Caco-2 (cell line): ENCODE data around the gene HP1BP3. TPM values are rescaled to one million over a fixed set of nuclear protein-coding genes. Genes with fewer than 3 reads are reported as not detected.

ENCODE experiments used
- BruUV-seq: library from RNA; stranded (reverse); fragments of 400-500 nt; replicated peaks from 2 replicates; lab custom pipeline; 2021; lab: Mats Ljungman, UMichigan
- CTCF ChIA-PET: fragments of 300-600 bp; sonication (Branson Sonifier 250); formaldehyde crosslinking; loops from one replicate; lab custom pipeline; 2022; ENCODE audit warnings: antibody characterized with exemption; lab: Charles Lee
- POLR2A ChIA-PET: fragments of 300-600 bp; sonication (Branson Sonifier 250); formaldehyde crosslinking; loops from one replicate; lab custom pipeline; 2022; ENCODE audit warnings: antibody characterized with exemption; lab: Charles Lee
- DNase-seq, 2 experiments: peaks; one replicate each; pipeline versions ENCODE4 v3.0.0 to v3.0.0-alpha.2; 2020 to 2022
- H3K27me3 ChIP-seq: replicated peaks from 2 replicates; pipeline ENCODE4 v1.6.0; 2011; ENCODE audit warnings: low read length; ENCODE audit not compliant: control insufficient read depth, insufficient read depth
- H3K36me3 ChIP-seq: 2 replicates; pipeline ENCODE4 v1.5.1; 2011; ENCODE audit warnings: low read length; ENCODE audit not compliant: control insufficient read depth, insufficient read depth
- H3K4me1 ChIP-seq: fragments of 250-450 bp; sonication (Bioruptor Pico); 2 replicates; pipeline ENCODE4 v1.5.1; 2020; ENCODE audit warnings: mild to moderate bottlenecking
- H3K4me3 ChIP-seq: 2 replicates; pipeline ENCODE4 v1.5.1; 2011; ENCODE audit warnings: low read depth, mild to moderate bottlenecking, control low read depth, low read length
- H3K9me3 ChIP-seq: fragments of 250-450 bp; sonication (Bioruptor Pico); 2 replicates; pipeline ENCODE4 v1.5.1; 2020; ENCODE audit warnings: mild to moderate bottlenecking, moderate library complexity
- H3K27ac Mint-ChIP-seq: one replicate; pipeline ENCODE4 v1.8.0; 2022; ENCODE audit warnings: mixed read lengths; ENCODE audit not compliant: unreplicated experiment
- H3K27me3 Mint-ChIP-seq: one replicate; pipeline ENCODE4 v1.8.0; 2022; ENCODE audit warnings: mixed read lengths; ENCODE audit not compliant: insufficient read depth, unreplicated experiment
- H3K36me3 Mint-ChIP-seq: one replicate; pipeline ENCODE4 v1.8.0; 2022; ENCODE audit warnings: mild to moderate bottlenecking, mixed read lengths; ENCODE audit not compliant: insufficient read depth, unreplicated experiment
- H3K4me1 Mint-ChIP-seq: one replicate; pipeline ENCODE4 v1.8.0; 2022; ENCODE audit warnings: low read depth, mixed read lengths; ENCODE audit not compliant: unreplicated experiment
- H3K4me3 Mint-ChIP-seq: one replicate; pipeline ENCODE4 v1.8.0; 2022; ENCODE audit warnings: mild to moderate bottlenecking, moderate library complexity, mixed read lengths; ENCODE audit not compliant: unreplicated experiment
- H3K9me3 Mint-ChIP-seq: one replicate; pipeline ENCODE4 v1.8.0; 2022; ENCODE audit warnings: mixed read lengths; ENCODE audit not compliant: unreplicated experiment
- CTCF ChIP-seq, 2 experiments: fragments of 200-600 bp in 1 of 2; IDR thresholded peaks; 1 replicate in 1 of 2; 2 replicates in 1 of 2; pipeline versions ENCODE4 v1.5.1 to v1.8.0; 2011 to 2022; ENCODE audit warnings: antibody characterized with exemption in 1 of 2, control low read depth in 1 of 2, inconsistent platforms in 1 of 2, low read depth in 1 of 2, low read length in 1 of 2, mild to moderate bottlenecking in 1 of 2, moderate library complexity in 1 of 2; ENCODE audit not compliant: insufficient read depth in 1 of 2, severe bottlenecking in 1 of 2, unreplicated experiment in 1 of 2
- intact Hi-C: fragments of 100-400 bp; cut with micrococcal nuclease; formaldehyde crosslinking; loops from one replicate; pipeline ENCODE4 v1.10.0; 2022; ENCODE audit not compliant: unreplicated experiment
- total RNA-seq: library from RNA; stranded (reverse); gene quantifications from 2 replicates; pipeline ENCODE4 v1.2.3, GENCODE V29; 2022

HP1BP3 gene
- total RNA-seq, 1 experiment from 2014 or later = 240 TPM

DNA sequence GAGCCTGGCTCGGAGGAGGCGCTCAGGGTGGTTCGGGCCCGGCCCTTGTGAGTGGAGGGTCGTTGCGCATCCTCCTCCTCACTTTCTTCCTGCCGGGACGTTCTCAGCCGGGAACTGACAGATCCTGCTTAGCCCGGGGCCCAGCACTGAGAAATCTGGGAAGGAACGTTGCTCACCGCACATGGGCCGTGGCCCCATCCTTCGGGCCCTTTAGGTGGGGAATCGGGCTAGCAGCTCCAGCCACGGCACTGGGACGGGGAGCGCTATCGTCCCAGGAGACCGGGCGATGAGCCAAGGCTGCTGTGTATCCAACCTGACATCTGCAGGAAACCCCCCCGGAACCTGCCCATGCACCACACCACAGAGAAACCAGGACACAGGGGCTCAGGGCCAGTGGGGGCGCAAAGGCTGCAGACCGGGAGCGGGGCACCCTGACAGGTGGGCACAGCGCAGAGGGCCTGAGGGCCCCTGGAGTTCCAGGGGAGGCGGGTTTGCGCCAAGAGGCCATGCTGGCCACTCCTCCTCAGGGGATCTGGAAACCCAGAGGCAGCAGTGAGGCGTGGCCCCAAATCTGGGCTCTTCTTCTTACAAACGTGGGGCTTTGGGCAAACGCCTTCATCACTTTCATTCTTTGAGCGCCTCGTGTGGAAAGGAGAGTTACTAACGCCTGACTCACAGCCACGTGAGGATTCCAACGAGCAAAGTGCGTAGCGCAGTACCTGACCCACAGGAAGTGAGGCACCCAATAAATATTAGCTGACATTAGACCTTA, 54.3 kb downstream of the HP1BP3 start, which contains the start of gene SH2D5:
SH2D5 (minus strand) TSS at position 116 of the 772 bp plus-strand sequence. CDS start 4,659 bp downstream, outside the sequence.
- intact Hi-C loops = loop anchor here (1.0 kb wide), 1 partner anchor 36 kb away; no protein-coding TSS in a partner anchor
- peaks cover 2% of the 10 kb centered on the region; the same call in 1 of the 2 replicates for H3K36me3 ChIP-seq
- no peaks in the 10 kb centered on the region for H3K9me3 ChIP-seq
- BruUV-seq = no TSS peak
- no peaks in the 10 kb centered on the region for H3K9me3 Mint-ChIP-seq
- no peaks in the 10 kb centered on the region for H3K27me3 ChIP-seq
- DNase-seq = peak; percentile 76 to 86
- peak within 1 kb of the TSS; percentile 55 for H3K27ac Mint-ChIP-seq
- peaks cover 28% of the 10 kb centered on the region for H3K36me3 Mint-ChIP-seq
- no peaks in the 10 kb centered on the region for H3K27me3 Mint-ChIP-seq
- H3K4me1 Mint-ChIP-seq = peaks cover 13% of the 10 kb centered on the region
- CTCF ChIA-PET = interaction anchor here (0.6 to 1.1 kb wide), 3 partner anchors 15 to 854 kb away, joined by 4 read pairs; partner anchors contain the start of gene KIF17
- H3K4me3 Mint-ChIP-seq = peak within 1 kb of the TSS; percentile 95
- H3K4me3 ChIP-seq = peak within 1 kb of the TSS; percentile 39
- H3K4me1 ChIP-seq = peaks cover 6% of the 10 kb centered on the region; the same call in 1 of the 2 replicates
- peak in 1 of 2 experiments; percentile 41 for TF ChIP-seq CTCF (IDR thresholded peaks at IDR 0.05; ENCODE audit: insufficient read depth in 1 of 2, low read depth in 1 of 2, low read length in 1 of 2, severe bottlenecking in 1 of 2, unreplicated experiment in 1 of 2)
- POLR2A ChIA-PET = interaction anchor here (1.0 kb wide), 1 partner anchor 54 kb away, joined by 6 read pairs; the partner anchor contains the start of gene HP1BP3

DNA sequence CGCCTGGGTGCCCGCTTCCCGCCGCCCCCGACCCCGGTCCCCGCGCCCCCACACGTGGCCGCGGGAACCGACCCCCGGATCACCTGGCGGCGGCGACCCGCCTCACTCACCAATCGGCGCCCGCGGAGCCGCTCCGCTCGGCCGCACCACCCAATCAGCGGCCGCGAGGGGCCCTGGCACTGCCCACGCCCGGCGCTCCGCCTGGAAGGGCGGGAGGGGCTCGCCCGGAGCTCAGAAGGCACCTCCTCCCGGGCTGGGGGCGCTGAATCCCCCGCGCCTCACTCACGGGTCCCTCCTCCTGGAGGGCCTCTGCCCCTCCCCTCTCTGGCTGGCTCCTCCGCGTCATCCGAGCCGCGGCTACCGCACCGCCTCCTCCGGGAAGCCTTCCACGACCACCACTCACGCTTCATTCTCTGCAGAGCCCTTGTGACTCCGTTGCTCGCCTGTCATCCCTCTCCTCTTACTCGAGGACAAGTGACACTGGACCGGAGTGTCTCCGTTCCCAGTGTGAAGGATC, 55.0 kb downstream of the HP1BP3 start:
- TF ChIP-seq CTCF (IDR thresholded peaks at IDR 0.05; ENCODE audit: insufficient read depth in 1 of 2, low read depth in 1 of 2, low read length in 1 of 2, severe bottlenecking in 1 of 2, unreplicated experiment in 1 of 2) = no peak
- no TSS peak for BruUV-seq
- peak; percentile 71 to 75 for DNase-seq
- Histone ChIP-seq H3K27me3 (no peaks in the 10 kb centered on the region), H3K36me3 (peaks cover 2% of the 10 kb centered on the region; the same call in 1 of the 2 replicates), H3K4me1 (peaks cover 6% of the 10 kb centered on the region; the same call in 1 of the 2 replicates), H3K9me3 (no peaks in the 10 kb centered on the region), H3K4me3 (peak overlapping the region; percentile 39)
- Mint-ChIP-seq H3K27ac (peak overlapping the region; percentile 55), H3K4me1 (peaks cover 13% of the 10 kb centered on the region), H3K27me3 (no peaks in the 10 kb centered on the region), H3K4me3 (peak overlapping the region; percentile 95), H3K9me3 (no peaks in the 10 kb centered on the region), H3K36me3 (peaks cover 24% of the 10 kb centered on the region)
- intact Hi-C loops = no loop called here
- CTCF ChIA-PET = interaction anchor here (0.6 kb wide), 1 partner anchor 209 kb away, joined by 4 read pairs; no protein-coding TSS in a partner anchor
- POLR2A ChIA-PET = no interaction called here
